Tibial artery (tissue), 4 donors: ENCODE results near the gene VCL.
"Not testable (repeated sequence)": the region's sequence is repeated elsewhere in the genome, so short reads cannot be mapped to it uniquely, and the experiment has no call there.

Experiments
- DNase-seq, 2 donors: peaks; one replicate each; pipeline ENCODE4 v3.0.0-alpha.2; 2019
- H3K27ac ChIP-seq, 2 donors: fragments of 200-600 bp; sonication (generic) in 1 of 2; 1 replicate in 1 of 2; 2 replicates in 1 of 2; pipeline ENCODE4 v1.5.1; 2018 to 2019; ENCODE audit warnings: mild to moderate bottlenecking in 1 of 2
- H3K27me3 ChIP-seq, 2 donors: fragments of 200-600 bp; sonication (generic) in 1 of 2; one replicate each; pipeline versions ENCODE4 v1.5.1 to v1.6.0; 2016 to 2019
- H3K36me3 ChIP-seq, 3 donors: fragments of 200-600 bp; sonication (generic) in 2 of 3; one replicate each; pipeline ENCODE4 v1.5.1; 2016 to 2019; ENCODE audit warnings: mild to moderate bottlenecking in 2 of 3
- H3K4me1 ChIP-seq, 4 donors: fragments of 200-600 bp; sonication (generic) in 2 of 4; 1 replicate in 3 of 4; 2 replicates in 1 of 4; pipeline ENCODE4 v1.5.1; 2016 to 2019
- H3K4me3 ChIP-seq, 2 donors: fragments of 200-600 bp; sonication (generic) in 1 of 2; 1 replicate in 1 of 2; 2 replicates in 1 of 2; pipeline ENCODE4 v1.5.1; 2018 to 2019; ENCODE audit warnings: mild to moderate bottlenecking in 2 of 2
- H3K9me3 ChIP-seq, 3 donors: fragments of 200-600 bp; sonication (generic) in 1 of 3; one replicate each; pipeline ENCODE4 v1.5.1; 2016 to 2019
- intact Hi-C: fragments of 100-400 bp; cut with DNase I; formaldehyde crosslinking; loops from one replicate; pipeline ENCODE4 v1.15.0; 2023; ENCODE audit warnings: low total_unique reads
- TF ChIP-seq, protein P1 (sequence below), 2 experiments: fragments of 200-600 bp in 1 of 2; fragments of 450-650 bp in 1 of 2; IDR thresholded peaks; one replicate each; pipeline ENCODE4 v1.5.1; 2017 to 2019; ENCODE audit warnings: antibody characterized with exemption in 2 of 2, mild to moderate bottlenecking in 1 of 2, moderate library complexity in 1 of 2

The VCL gene

DNA sequence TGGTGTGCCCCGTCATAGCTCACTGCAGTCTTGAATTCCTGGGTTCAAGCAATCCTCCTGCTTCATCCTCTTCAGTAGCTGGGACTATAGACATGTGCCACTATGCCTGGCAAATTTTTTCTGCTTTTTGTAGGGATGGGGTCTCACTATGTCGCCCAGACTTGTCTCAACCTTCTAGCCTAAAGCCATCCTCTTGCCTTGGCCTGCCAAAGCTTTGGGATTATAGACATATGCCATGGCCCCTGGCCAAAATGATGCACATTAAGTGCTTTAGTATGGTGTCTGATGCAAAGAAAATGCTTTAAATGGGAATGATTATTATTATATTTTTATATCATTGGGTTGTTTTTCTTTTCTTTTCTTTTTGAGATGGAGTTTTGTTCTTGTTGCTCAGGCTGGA, 33.2 kb upstream of the VCL start:
- Histone ChIP-seq H3K36me3 (no peaks in the 10 kb centered on the region), H3K4me1 (peaks cover 0 to 38% (median 24%) of the 10 kb centered on the region in 4 donors), H3K27me3 (no peaks in the 10 kb centered on the region), H3K27ac (peak overlapping the region in 1 of 2 donors; percentile 92), H3K9me3 (no peaks in the 10 kb centered on the region), H3K4me3 (no peak overlapping the region)
- TF ChIP-seq, protein P1, sequence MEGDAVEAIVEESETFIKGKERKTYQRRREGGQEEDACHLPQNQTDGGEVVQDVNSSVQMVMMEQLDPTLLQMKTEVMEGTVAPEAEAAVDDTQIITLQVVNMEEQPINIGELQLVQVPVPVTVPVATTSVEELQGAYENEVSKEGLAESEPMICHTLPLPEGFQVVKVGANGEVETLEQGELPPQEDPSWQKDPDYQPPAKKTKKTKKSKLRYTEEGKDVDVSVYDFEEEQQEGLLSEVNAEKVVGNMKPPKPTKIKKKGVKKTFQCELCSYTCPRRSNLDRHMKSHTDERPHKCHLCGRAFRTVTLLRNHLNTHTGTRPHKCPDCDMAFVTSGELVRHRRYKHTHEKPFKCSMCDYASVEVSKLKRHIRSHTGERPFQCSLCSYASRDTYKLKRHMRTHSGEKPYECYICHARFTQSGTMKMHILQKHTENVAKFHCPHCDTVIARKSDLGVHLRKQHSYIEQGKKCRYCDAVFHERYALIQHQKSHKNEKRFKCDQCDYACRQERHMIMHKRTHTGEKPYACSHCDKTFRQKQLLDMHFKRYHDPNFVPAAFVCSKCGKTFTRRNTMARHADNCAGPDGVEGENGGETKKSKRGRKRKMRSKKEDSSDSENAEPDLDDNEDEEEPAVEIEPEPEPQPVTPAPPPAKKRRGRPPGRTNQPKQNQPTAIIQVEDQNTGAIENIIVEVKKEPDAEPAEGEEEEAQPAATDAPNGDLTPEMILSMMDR (IDR thresholded peaks at IDR 0.05): no peak
- no peak for DNase-seq
- intact Hi-C loops: no loop called here

DNA sequence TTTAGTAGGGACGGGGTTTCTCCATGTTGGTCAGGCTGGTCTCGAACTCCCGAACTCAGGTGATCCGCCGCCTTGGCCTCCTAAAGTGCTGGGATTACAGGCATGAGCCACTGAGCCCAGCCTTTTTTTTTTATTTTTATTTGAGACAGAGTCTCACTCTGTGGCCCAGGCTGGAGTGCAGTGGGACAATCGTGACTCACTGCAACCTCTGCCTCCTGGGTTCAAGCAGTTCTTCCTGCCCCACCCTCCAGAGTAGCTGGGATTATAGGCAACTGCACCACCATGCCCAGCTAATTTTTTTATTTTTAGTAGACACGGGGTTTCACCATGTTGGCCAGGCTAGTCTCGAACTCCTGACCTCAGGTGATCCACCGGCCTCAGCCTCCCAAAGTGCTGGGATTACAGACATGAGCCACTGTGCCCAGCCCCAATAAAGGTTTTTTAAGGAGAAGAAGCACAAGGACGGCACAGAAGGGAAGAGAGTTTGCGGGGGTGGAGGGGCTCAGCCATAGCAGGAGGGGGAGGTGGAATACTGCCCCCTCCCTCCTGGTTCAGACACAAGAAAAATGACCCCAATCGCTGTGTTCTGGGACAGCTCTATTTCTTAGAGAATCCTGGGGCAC, 32.5 kb upstream of the VCL start:
- peak overlapping the region; percentile 81 to 92 for H3K27ac ChIP-seq
- H3K9me3 ChIP-seq, intact Hi-C loops, H3K36me3 ChIP-seq, H3K27me3 ChIP-seq, DNase-seq: not testable (repeated sequence)
- peaks cover 0 to 38% (median 24%) of the 10 kb centered on the region in 4 donors for H3K4me1 ChIP-seq
- H3K4me3 ChIP-seq: peak overlapping the region; percentile 4 to 26

DNA sequence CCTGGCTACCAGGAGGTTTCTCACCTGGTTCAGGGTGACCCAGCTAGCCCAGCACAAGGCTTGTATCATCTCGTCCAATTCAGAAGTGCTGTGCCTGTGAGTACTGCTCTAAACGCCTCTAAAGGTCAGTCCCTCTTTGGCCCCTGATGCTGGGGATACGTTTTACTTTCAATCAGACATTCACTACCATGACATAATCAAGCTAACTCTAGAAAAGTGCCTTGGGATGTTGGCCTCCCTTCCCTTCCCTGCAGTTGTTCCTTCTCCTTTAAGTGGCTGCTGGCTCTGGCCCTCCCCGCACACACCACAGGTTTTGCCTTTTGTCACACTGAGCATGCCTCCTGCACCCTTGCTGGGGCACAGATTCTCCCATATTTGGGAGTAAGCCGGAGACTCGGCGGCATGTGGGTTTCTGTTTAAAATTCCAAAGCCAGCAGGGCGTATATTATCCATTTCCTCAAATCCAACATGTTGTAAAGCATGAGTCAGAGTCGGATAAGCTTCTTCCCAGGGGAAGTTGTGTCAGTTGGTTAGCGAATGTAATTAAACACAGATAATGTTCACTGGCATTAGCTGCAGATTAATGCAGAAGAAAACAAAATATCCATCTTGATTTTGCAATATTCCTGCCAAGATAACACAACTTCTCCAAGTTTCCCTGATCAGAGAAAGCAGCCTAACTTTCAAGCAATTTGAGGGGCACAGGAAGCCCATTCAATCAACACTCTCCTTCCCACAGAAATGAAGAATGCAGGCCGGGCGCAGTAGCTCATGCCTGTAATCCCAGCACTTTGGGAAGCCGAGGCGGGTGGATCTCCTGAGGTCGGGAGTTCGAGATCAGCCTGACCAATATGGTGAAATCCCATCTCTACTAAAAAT, 31.8 kb upstream of the VCL start:
- Histone ChIP-seq H3K27me3 (no peaks in the 10 kb centered on the region), H3K4me1 (peaks cover 0 to 38% (median 24%) of the 10 kb centered on the region in 4 donors), H3K4me3 (peak overlapping the region; percentile 26 to 34), H3K9me3 (no peaks in the 10 kb centered on the region), H3K27ac (peak overlapping the region; percentile 81 to 92), H3K36me3 (no peaks in the 10 kb centered on the region)
- TF ChIP-seq, protein P1 (IDR thresholded peaks at IDR 0.05): no peak
- peak; percentile 86 to 95 for DNase-seq
- intact Hi-C loops: no loop called here

DNA sequence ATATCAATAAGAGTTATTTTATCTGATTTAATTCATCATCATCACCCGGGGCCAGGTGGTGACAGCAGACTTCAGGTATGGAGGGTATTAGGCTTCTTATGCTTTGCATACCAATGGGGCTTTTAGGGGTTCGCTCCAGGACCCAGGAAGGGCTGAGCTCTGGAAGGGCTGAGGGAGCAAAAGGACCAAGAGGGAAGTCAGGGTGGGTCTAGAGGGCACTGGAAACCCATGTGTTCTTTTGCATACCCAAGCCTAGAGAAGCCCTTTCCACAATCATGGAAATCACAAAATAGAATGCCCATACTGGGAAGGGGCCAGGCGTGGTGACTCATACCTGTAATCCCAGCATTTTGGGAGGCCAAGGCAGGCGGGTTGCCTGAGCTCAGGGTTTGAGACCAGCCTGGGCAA, 30.9 kb upstream of the VCL start:
- no peaks in the 10 kb centered on the region for H3K27me3 ChIP-seq
- H3K36me3 ChIP-seq: no peaks in the 10 kb centered on the region
- no peaks in the 10 kb centered on the region for H3K9me3 ChIP-seq
- intact Hi-C loops: no loop called here
- H3K4me1 ChIP-seq: peaks cover 0 to 38% (median 24%) of the 10 kb centered on the region in 4 donors
- H3K27ac ChIP-seq: peak overlapping the region; percentile 81 to 92
- no peak overlapping the region for H3K4me3 ChIP-seq
- TF ChIP-seq, protein P1 (IDR thresholded peaks at IDR 0.05): no peak
- DNase-seq: no peak

DNA sequence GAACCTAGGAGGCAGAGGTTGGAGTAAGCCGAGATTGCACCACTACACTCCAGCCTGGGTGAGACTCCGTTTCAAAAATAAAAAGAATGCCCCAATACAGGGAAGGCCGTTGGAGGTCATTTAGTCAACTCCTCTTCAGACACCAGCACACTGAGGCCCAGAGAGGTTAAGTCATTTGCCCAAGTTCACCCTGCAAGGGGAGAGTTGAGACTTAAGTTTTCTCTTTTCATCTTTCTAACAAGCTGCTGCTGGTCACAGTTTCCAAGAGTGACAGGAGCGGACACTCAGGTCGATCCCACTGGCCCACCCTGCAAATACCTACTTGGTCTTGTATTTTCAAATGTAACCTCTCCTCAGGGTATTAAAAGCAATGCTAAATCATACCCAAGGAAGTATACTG, 30.4 kb upstream of the VCL start:
- Histone ChIP-seq H3K27ac (peak overlapping the region; percentile 81 to 92), H3K36me3 (no peaks in the 10 kb centered on the region), H3K9me3 (no peaks in the 10 kb centered on the region), H3K27me3 (no peaks in the 10 kb centered on the region), H3K4me3 (no peak overlapping the region), H3K4me1 (peaks cover 0 to 38% (median 24%) of the 10 kb centered on the region in 4 donors)
- intact Hi-C loops: no loop called here
- TF ChIP-seq, protein P1 (IDR thresholded peaks at IDR 0.05): no peak
- no peak for DNase-seq

DNA sequence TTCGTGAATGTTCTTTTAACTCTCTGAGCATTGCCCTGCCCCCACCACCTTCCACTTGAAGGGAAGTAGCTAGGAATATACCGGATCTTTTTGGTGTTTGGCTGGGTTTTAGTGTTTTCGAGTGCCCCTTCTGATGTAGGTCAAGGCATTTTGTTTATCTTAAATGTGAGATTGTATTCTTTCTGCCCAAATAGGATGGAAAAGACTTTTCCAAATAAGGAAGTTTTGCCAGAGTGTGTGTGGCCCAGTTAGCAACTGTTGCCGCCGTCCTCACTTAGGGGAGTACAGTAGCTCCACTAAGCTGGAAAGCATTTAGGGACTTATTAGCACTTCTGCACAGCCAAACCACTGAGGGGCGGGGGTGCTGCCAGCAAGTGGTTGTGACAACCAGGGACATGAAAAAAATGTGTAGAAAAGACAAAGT, 29.8 kb upstream of the VCL start:
- H3K9me3 ChIP-seq: no peaks in the 10 kb centered on the region
- no peaks in the 10 kb centered on the region for H3K27me3 ChIP-seq
- peaks cover 0 to 38% (median 24%) of the 10 kb centered on the region in 4 donors for H3K4me1 ChIP-seq
- H3K36me3 ChIP-seq: no peaks in the 10 kb centered on the region
- no peak overlapping the region for H3K4me3 ChIP-seq
- H3K27ac ChIP-seq: peak overlapping the region; percentile 81 to 92
- no peak for DNase-seq
- TF ChIP-seq, protein P1 (IDR thresholded peaks at IDR 0.05): no peak
- intact Hi-C loops: no loop called here
